Activated naive CD4-positive, alpha-beta T cell treated with Interleukin-2 at 50 U/mL for 16 hours (primary cell): ENCODE data around the gene FSHR.

Experiments
- DNase-seq: peaks from one replicate; pipeline ENCODE4 v3.0.0-alpha.2; 2020

Gene FSHR, protein sequence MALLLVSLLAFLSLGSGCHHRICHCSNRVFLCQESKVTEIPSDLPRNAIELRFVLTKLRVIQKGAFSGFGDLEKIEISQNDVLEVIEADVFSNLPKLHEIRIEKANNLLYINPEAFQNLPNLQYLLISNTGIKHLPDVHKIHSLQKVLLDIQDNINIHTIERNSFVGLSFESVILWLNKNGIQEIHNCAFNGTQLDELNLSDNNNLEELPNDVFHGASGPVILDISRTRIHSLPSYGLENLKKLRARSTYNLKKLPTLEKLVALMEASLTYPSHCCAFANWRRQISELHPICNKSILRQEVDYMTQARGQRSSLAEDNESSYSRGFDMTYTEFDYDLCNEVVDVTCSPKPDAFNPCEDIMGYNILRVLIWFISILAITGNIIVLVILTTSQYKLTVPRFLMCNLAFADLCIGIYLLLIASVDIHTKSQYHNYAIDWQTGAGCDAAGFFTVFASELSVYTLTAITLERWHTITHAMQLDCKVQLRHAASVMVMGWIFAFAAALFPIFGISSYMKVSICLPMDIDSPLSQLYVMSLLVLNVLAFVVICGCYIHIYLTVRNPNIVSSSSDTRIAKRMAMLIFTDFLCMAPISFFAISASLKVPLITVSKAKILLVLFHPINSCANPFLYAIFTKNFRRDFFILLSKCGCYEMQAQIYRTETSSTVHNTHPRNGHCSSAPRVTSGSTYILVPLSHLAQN

DNA sequence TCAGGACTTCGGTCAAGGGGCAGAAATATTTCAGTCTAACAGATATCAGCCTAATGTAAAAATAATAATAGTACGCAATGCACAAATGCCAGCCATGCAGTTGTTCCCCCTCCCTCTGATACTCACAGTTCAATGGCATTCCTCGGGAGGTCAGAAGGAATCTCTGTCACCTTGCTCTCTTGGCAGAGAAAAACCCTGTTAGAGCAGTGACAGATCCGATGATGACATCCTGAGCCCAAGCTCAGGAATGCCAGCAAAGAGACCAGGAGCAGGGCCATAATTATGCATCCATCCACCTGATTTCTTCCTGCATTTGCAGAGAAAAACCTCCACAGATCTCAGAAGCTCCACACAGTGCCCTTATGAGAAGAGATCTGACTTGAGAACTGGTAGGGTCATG lies at the start of gene FSHR:
TSS of gene FSHR (minus strand) at position 376 of the 400 bp plus-strand sequence. CDS start at position 278, 98 bp downstream.
- no peak for DNase-seq

DNA sequence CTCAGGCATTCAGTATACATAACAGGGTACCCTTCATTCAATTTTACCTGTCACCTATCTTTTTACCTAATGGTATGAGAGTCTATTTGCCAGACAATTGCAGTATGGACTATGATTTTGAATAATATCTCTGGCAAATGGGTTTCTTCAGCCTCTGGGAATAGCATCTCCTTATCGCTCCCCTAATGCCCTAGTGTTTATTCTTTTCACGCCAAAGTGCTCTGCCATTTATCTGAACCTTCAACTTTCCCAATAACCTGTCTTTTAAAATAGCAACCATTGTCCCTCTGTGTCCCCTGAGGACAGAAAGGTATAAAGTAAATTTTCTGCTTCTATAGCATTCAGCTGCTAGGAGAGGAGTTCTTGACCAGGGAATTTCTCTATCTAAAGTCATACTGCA lies 45.0 kb upstream of the FSHR start:
- DNase-seq, result no peak

DNA sequence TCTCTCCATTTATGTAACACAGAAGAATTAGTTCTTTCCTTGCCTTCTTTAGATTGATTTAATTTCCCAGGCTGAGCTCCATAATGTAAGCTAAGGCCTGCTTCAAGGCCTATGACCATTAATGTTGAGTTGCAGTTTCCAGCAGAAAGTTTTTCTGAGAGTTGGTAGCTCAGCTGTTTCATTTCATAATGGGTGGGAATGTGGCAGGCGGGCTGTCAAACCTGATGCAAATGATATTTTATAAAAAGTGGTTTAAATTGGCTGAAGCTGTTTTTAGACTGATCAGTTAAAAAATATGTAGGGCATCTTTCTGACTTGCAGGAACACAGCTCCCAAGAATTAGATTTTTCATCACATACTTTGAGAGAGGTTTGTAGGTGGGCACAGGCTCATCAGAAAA lies 40.4 kb upstream of the FSHR start:
- no peak for DNase-seq

DNA sequence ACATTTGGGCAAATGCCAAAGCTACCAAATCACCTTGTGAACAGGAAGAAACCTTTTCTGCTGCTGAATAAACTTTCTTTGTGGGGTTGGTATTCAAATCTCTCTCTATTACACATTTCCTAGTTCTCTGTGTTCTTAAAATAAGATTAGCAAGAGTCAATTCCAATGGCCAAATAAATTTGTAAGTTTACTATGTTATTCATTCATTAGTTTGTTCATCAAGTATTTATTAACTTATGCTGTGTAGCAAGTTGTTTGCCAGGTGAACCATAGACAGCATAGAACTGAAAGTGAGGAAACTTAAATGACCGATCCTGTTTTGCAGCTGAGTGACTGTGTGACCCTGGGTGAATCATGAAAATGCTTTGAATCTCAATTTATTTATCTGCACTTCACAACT lies 37.7 kb upstream of the FSHR start:
- no peak for DNase-seq

DNA sequence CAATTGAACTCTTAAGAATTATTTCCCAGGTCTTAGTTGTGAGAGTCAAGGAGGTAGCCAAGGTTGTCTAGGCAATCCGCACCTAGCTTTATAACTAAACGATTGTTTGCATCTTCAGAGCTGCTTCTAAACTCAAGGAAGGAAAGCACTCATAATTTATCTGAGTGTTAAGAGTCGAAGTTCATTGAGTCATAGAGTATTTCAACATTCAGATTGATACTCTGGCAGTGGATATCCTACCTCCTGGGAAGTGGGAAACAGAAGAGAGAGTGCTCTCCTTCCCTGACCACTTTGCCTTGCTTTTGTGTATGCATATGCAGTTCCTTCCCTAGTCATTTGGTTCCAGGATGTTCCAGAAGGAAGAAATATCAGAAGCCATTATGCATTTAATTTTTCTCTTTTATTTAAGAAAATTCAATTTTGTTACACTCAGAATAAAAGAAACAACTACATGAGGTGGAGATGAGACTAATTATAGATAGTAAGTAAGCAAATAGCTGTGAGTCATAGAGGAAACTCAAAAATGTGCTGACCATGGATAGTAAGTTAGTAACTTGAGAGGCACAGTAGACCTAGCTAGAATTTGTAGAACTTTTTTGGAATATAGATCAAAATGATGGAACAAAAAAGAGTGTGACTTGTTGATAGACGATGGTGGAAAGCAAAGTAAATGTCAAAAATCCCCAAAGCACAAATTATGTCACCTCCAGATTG lies 35.4 kb upstream of the FSHR start:
- DNase-seq, result no peak

DNA sequence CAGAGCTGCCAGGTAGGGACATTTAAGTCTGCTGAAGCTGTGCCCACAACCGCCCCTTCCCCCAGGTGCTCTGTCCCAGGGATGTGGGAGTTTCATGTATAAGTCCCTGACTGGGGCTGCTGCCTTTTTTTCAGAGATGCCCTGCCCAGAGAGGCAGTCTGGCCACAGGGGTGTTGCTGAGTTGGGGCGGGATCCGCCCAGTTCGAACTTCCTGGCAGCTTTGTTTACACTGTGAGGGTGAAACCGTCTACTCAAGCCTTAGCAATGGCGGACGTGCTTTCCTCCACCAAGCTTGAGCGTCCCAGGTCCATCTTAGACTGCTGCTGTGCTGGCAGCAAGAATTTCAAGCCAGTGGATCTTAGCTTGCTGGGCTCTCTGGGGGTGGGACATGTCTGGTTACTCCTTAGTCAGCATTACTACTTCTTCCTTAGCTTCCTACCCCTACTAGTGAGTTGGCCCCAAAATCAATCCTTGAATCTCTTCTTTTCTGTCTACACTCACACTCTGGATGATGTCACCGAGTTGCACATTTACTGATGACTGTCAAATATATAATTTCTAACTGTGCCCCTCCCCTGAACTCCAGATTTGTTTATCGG lies 31.8 kb upstream of the FSHR start:
- DNase-seq, result no peak

DNA sequence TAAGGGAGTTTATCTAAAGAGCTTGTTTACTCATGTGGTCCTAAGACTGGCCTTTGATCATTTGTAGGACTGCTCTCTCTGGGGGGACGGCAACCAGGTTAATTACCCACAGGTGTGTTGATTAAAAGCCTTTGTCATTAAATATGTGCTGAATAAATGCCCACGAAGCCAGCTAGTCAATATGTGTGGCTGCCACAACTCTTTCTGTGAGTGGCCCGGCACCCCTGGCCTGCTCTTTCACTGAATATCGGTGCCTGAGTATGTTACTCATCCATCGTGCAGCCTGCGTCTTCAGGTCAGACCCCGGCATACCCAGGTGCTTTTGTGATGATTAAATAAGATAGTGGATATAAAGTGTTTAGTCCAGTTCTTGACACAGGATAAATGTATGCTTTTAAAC lies 24.3 kb upstream of the FSHR start:
- no peak for DNase-seq

DNA sequence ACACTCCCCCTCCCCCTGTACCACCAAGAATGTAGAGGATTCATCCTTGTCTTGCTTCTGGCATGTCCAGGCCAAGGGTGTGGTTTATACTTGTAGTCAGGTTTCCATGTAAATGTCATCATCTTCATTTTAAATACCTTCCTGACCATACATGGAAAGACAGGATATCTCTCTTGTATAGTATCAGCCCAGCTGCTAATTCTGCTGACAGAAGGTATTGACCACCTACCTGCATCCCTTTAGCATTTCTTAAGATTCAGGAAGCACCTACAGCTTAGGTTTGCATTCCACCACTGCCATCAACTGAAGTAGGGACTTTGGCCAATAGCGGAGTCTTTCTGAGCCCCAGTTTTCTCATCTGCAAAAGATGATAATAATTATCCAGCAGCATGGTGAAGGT lies 22.9 kb upstream of the FSHR start:
- DNase-seq, result no peak

DNA sequence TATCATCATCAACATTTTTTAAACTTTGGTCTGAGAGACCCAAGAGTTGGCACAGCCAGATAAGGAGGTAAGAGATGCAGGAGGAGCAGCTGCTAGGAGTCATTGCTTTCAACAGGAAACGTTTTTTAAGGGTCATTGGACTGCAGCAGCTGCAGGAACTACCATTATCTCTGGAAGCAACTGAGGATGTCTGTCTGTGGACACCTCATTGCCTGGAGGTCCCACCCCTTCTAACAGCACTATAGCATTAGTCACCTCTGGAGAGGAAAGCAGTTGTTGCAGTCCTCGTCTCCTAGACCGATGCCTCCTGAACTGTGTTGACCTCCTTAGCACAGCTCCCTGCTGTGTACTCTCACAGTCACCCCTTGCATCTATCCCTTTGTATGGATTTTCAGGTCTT lies 21.5 kb upstream of the FSHR start:
- DNase-seq, result no peak

DNA sequence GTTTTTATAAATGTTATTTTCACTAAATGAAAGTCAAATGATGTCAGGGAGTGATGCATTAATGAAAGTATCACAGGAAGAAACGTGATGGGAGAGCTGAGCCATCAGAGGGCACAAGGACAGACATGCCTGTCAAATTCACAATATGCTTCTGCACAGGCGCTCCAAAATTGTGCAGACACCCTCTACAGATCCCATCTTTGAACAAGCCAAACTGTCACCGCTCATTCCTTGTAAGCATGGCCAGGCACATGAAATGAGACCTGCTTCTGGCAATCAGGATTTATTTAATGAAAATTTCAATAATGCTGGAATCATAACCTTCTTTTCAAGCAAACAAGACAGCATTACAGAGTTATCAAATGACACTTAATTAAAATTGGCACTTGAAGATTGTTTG lies 20.4 kb upstream of the FSHR start:
- no peak for DNase-seq

DNA sequence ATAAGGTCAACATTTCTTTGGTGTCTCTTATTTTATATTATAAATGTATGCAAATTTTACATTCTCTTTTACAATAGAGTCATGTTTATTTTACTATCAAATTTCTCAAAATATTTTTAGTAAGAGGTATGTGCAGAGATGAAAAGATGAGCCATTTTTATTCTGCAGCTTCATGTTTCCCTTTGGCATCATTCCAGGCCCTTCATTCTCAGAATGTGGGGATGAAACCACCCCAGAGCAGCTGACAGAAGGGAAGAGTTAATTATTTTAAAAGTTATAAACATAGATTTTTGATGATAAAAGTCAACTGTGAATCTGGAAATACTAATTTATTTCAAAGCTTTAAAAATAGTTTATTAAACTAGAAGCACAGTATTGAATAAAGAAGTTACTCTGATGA lies 12.8 kb upstream of the FSHR start:
- DNase-seq, result no peak

DNA sequence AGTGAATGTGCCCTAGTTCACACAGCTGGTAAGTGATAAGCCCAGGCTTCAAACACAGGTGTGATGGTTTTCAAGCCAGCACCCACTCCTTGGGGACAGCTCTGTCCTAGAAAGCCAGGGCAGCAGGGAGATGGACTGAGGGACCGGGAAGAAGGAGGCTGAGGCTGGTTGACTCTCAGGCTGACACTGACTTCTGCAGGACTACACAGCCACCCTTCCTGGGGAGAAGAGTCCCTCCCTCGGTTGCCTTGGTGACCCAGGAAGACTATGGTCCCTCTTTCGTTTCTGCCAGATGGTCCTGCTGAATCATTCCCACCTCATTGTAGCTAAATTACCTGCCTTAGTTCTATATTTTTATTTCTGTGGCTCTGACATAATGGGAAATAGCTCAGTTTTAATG lies 11.3 kb upstream of the FSHR start:
- DNase-seq, result no peak

DNA sequence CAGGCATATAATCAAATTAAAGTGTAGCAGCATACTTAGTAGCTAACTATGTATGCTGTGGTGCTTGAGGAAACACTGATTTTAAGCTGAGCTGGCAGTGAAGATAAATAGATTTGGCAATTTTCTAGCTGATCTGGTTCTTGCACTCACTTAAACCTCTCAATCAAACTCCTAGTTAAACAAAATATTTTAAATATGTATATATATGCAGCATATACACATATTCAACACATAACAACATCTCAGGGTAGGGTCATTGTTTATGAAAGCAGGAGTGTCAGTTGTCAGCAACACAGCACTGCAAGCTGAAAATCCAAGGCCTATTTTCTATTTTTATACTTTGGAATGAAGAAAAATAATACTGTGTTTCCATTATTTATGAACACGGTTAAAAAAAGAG lies 10.4 kb upstream of the FSHR start:
- DNase-seq, result no peak

DNA sequence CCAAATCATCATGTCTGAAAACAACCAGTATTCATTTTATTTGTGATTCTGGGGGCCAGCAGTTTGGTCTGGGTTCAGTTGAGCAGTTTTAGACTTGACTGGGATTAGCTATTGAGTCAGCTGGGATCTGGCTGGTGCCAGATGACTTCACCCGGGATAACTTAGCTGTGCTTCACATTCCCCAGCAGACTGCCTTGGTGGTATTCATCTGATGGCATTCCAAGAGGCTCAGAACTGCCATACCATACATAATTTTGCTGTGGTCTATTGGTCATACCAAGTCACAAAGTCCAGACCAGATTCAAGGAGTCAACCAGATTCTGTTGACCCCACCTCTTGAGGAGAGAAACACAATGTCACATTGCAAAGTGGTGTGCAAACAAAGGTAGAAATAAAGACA lies 7.8 kb upstream of the FSHR start:
- no peak for DNase-seq

DNA sequence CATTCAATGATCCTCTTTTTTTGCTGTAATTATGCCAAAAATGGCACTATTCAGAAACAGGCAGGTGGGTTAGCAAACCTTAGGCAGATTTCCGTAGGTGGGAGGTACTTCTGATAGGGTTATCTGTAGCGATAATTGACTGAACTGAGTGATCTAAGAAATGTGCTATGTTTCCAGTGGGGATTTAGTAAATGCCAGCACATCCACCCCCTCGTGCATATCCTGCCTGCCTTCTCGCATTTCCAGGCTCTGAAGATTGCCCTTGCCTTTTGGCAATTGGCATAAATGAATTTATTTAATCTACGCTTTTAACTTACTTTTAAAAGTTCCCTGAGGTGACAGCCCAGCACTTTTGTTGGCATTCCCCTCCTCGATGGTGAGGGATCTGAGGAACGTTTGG lies 576 bp upstream of the FSHR start:
- DNase-seq, result no peak

DNA sequence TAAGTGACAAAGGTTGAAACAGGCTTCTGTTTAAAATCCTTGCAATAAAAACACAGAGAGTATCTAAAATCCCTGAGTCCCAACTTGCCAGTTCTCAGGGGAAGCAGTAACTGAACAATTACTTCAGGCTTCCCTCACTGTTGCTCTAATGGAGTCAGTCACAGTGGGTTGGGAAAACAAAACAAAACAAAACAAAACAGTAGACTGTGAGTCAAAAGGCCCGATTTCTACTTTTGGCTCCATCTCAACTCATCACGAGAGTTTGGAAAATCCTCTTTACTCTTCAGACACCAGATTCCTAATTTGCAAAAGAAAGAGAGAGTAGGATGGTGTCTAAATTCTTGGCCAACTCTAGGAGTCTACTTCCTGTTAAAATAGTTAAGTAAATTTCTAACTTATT lies 1.1 kb downstream of the FSHR start:
- no peak for DNase-seq

DNA sequence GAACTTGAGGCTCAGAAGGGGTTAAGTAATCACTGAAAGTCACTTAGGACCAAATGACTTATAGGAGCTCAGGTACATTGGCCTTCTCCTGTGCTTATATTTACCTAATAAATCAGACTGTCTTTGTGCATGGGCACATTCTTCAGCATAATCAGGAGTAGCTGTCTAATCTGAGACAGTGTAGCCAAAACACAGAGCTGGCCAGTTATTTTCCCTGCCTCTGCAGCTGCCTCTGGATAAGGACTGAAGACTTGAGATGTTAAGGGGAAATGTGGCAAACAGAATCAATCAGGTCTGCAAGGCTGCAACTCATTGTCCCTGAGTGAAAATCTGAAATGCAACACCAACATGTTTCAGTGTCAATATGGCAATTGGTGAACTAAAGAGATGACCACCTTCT lies 1.5 kb downstream of the FSHR start:
- no peak for DNase-seq

DNA sequence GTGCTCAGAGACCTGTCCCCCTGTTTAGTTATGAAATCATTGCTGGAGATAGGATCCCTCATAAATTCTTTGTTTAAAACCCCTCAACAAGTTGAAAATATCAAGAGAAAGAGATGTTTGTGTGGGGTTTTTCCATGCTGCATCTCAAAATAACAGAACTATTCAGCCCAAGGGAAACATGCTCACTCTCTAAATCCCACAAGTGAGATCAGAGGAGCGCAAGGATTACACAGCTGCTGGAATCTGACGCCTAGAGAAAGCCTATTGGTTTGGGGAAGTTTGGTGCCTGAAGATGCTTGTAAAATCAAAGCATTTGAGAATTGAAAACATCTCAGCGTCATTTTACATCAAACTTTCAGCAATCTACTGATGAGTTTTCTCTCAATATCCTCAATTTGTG lies 7.9 kb downstream of the FSHR start:
- no peak for DNase-seq

DNA sequence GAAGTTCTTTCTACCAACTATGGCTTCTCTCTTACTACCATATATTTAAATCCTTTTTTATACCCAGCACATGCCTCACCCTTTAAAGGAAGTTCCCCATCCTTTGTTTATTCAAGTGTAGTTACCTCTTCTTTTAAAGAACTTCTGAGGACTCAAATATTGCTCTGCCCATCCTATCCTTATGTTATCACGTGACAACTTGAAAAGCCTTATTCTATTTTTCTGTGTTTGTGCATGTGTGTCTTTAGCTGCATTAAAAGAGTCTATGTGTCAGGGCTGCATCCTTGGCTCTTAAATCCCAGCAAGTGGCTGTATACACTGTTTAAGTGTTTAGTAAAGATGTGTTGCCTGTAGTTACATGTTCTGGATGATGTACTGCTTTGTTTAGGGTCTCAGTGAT lies 22.5 kb downstream of the FSHR start:
- no peak for DNase-seq

DNA sequence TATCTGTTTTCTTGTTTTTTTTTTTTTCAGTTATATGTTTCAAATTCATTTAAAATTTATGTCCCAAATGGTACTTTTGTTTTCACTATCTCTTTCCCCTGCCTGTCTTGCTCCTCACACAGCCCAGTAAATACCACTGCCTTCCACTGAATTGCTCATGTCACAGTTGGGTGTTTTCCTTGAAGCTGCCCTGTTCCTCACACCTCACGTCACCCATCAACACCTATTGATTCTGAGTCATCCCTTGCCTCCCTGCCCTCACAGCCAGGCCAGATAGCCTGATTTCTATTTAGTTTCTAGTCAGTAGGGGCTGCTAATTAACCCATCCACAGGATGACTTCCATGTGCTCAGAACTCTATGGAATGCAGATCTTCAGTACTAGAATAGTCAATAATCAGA lies 25.3 kb downstream of the FSHR start:
- no peak for DNase-seq

DNA sequence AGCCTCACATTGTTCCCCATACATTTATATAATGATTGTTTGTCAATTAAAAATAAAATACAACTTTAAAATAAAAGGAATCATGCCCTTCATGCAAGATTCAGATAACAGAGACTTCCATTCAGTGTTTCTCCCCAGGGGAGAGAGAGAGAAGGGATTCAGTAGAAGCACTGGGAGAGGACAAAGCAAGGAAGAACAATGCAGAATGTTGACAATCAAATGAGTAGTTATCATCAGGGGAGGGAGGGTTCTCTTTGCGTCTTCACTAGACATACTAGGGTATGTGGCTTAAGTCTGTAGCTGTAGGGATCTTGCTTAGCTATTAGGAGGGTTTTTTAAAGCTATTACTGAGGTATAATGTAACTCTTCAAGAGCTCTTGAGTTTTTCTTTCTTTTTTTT lies 30.7 kb downstream of the FSHR start:
- DNase-seq, result no peak

DNA sequence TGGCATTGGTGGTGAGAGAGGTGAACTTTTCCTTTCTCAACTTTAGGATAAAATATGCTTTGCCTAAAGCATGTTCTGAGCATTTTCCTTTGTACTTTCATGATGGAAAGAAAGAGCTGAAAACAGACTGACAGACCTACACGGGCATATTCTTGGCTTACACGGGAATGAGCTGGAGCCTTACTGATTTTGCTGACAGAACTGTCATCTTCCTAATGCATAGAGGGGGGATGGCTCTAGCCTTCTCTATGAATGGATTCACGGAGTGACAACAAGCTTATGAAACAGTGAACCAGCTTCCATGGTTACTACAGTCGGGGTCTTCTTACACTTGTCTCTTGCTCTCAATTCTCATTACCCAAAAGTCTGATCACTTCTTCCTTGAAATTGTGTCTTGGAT lies 32.2 kb downstream of the FSHR start:
- DNase-seq, result no peak

DNA sequence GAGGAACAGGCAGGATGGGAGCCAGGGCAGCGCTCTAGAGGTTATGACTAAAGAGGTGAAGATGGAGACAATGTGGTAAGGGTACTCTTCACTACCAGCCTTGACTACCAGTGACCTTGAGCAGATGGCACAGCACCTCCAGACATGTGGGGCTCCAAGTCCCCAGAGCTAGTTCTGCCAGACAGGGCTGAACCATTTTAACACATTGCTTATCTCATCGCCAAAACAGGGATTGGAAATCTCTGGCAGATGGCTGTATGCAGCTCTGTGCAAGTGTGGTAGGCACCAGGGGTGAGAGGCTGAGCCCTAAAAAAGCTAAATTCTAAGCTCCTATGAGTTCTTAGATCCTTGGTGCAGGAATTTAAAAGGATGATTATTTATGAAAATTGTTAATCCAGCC lies 41.3 kb downstream of the FSHR start:
- DNase-seq, result no peak

DNA sequence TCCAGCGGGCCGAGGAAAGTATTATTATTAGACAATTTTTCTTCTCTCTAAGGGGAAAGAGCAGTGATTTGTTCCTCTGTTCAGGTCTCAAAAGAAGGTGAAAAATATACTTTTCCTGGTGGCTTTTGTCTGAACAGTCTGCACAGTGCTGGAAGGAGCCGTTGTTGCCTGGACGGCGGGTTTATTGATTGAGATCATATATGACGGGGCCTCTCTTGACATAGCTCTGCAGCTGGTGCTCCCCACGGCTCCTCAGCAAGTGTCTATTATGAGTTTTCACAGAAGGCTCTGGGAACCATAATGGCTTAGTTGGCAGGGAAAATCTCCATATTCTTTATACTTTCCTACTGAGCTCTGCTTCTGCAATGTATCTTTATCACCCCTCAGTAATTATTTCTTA lies 42.9 kb downstream of the FSHR start:
- DNase-seq, result no peak
